ENCODE results near the gene EXOSC9.

Gene EXOSC9

DNA sequence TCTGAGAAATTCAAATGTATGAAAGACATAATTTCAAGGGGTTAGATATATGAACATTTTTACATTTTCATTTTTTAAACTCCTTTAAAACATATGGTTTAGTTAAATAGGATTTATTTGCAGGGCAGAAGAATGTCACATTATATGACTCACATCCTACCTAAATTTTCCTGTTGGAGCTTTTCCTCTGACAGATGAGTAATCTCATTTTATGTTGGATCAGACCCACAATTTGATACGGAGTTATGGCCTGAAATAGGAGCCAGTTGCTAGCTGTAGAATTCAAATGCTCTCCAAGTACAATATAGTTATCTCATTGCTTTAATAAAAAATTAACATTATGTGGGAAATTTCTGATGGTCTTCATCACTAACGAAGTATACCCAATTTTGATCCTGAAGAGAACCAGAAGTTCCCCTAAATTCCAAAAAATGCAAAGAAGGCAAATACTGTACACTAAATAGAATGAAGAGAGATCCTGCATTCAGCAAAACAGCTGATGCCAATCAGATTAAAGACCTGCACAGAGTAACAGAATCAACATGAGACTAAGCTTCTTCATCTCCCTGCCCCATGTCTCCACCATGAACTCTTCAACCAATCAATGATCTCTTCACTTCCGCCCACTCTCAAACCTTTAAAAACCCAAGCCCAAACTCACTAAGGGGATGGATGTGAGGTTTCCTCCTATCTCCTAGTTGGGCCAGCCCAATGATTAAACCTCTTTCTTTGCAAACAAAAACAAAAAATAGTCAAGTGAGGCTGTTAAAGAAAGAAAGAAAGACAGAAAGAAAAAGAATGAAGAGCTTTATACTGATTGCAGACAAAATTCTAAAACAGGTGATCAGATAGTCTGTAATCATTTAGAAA lies 10.9 kb upstream of the EXOSC9 start:
- DNase-seq = no peak

- no peak for DNase-seq
Observed at GRCh38 chr4:121790976-121791375, 10.1 kb upstream of the EXOSC9 start.

- DNase-seq = no peak
Observed at GRCh38 chr4:121791481-121791880, 9.6 kb upstream of the EXOSC9 start.

DNA sequence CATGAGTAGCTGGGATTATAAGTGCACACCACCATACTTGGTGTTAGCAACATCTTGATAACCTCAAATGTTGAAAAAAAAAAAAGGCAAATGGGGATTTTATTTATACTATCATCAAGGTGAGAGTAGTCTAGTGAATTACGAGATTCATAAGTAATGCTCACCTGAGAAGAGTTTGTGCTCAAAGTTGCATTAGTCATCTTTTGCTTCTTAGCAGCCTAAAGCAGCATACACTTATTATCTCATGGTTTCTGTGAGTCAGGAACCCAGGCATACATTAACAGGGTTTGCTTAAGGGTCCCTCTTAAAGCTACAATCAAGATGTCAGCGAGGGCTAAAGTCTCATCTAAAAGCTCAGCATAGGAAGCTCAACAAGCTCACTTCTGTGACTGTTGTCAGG lies 8.2 kb upstream of the EXOSC9 start:
- no peak for DNase-seq

DNA sequence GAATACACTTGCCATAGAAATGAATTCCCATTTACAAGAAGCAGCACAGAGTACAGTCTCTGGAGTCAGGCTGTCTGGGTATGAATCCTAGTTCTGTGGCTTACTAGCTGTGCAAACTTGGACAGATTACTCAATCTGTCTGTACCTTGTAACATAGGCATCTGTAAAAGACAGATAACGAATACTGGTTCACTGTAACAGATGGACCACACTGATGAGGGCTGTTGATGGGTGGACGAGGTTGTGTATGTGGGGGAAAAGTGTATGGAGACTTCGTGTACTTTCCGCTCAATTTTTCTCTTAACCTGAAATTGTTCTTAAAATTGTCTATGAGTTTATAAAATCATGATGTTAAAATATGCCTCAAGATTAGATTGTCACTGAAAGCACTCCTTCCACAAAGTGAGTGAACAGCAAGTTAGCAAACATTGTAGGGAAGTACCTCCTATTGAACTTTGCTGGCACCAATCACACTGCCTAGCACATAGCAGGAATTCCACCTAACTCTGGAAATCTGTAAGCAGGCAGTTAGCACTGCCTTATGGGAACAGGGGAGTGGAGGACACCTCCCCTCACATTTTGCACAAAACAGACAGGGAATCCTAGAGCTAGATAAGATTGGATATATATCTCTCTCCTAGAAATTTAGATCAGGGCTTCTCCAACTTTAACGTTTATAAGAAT lies 6.5 kb upstream of the EXOSC9 start:
- DNase-seq = no peak

DNA sequence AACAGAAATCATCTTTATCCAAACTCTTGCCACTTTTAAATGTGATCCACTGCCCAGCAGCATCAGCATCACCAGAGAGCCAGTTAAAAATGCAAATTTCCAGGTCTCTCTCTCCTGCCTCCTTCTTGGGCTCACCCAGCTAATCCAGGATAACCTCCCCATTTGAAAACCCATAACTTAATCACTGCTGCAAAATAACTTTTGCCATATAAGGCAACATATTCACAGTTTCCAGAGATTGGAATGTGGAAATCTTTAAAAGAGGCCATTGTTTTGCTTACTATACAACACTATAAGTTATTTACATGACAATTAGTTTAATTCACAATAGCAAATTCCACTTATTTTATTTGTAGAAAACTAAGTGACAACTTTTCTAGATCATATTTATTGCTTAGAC lies 4.8 kb upstream of the EXOSC9 start:
- DNase-seq = no peak

- DNase-seq = no peak
Observed at GRCh38 chr4:121799208-121799823, 1.8 kb upstream of the EXOSC9 start.

DNA sequence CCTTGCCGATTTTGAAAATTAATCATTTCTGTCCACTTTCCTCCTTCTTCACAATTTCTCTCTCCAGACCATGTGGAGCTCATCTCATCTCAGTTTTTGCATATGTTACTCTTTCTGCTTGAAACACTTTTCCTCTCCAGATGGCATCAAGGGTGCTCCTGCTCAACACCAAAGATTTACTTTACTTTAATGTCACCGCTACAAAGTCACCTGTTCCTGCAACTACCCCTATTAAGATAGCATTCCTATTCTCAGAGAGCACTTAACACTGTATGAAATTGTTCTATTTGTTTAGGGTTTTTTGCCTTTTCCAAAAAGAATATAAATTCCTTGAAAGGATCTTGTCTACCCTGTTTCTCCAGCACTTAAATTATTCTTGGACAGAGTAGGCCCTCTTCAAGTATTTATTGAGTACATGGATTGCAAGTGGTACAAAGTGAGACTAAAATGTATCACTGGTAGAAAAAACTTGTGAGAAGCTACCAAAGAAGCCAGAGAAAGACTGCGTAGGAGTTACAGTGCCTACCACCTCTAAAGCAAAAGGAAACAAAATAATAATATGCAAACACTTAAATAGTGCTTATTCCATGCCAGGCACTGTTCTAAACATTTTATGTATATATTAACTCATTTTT lies 1.1 kb upstream of the EXOSC9 start:
- DNase-seq = no peak

- no peak for DNase-seq
Observed at GRCh38 chr4:121800638-121800960, 524 bp upstream of the EXOSC9 start.

GRCh38 chr4:121801715-121802075 lies 572 bp downstream of the EXOSC9 start:
- no peak for DNase-seq

DNA sequence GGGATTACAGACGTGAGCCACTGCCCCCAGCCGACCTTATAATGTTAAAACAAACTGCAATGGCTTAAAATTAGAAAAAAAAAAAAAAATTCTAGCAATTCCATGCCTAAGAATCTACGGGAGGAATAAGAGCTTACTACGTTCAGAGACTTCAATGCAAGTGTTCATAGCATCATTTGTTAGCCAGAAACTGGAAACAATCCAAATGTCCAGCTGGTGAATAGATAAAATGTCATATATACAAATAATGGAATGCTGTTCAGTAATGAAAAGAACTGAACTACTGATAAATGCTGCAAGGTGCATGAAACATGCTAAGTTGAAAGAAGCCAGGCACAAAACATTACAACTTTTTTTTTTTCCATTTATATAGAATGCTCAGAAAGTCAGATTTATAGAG lies 5.3 kb downstream of the EXOSC9 start:
- no peak for DNase-seq

- no peak for DNase-seq
Observed at GRCh38 chr4:121811122-121811521, 10.0 kb downstream of the EXOSC9 start.

- DNase-seq = no peak
Observed at GRCh38 chr4:121814756-121815155, 13.6 kb downstream of the EXOSC9 start.

DNA sequence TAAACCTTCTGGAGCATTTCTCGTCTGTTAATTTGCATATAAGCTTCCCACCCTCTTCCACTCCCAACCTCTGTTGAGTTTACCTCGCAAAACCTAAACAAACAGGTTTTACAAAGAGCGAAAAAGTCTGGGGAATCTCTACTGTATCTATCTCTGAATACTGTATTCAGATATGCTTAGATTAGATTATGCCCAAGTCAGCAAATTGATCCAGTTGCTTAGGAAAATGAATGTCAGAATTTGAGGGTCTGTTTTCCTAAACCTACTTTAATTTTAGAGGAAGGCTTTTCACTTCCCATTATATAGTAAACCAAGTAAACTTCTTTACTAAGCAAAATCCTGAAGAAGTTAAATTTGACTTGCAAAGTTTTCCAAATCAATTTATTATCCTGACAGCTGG lies 15.9 kb downstream of the EXOSC9 start:
- DNase-seq = no peak

GRCh38 chr4:121817701-121818100 lies 16.6 kb downstream of the EXOSC9 start:
- no peak for DNase-seq

DNA sequence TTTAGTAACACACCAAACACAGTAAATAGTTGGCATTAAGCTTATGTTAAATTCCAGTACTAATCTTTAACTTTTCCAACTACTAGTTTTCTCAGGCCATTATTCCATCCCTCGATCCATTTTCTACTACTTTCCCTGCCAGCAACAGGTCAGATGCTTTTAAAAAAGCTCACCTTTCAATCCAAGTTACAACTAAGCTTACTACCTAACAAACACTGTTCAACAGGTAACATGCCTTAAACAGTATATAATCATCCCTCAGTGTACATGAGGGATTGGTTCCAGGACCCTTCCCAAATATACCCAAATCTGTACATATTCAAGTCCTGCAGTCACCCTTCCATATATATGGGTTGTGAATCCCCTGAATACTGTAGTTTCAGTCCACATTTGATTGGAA lies 17.1 kb downstream of the EXOSC9 start:
- DNase-seq = no peak

DNA sequence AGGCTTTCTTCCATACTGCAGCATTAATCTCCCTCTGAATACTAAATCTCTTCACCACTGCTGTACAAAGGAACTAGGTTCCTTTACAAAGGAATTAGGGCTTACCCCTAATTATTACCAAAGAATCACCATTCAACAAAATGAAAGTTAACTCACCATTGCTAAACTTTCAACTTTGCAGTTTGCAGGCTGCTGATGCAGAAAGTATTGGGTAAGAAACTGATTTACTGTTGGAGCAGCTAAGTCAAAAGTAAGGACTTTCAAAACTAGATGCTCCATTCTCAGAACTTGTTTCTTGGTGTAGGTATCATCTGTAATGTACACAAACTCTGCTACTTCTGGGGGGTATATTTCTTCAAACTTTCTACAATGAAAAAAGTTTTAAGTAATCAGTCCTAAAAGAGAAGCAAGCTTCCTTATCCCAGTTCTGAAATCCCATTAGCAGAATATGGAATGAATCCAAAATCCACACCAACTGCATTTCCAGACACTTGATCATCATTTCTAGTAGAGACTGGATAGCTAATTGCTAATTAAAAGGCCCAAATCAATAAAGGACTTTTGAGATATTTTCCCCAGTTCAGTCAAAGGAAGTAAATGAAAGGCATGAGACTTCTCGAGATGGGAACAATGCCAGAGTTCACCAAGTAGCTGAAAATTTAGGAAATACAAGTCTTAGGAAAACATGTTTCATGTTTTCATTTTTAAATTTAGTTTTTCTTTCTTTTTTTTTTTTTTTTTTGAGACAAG lies 18.3 kb downstream of the EXOSC9 start:
- no peak for DNase-seq

- DNase-seq = no peak
Observed at GRCh38 chr4:121822047-121822446, 20.9 kb downstream of the EXOSC9 start.

DNA sequence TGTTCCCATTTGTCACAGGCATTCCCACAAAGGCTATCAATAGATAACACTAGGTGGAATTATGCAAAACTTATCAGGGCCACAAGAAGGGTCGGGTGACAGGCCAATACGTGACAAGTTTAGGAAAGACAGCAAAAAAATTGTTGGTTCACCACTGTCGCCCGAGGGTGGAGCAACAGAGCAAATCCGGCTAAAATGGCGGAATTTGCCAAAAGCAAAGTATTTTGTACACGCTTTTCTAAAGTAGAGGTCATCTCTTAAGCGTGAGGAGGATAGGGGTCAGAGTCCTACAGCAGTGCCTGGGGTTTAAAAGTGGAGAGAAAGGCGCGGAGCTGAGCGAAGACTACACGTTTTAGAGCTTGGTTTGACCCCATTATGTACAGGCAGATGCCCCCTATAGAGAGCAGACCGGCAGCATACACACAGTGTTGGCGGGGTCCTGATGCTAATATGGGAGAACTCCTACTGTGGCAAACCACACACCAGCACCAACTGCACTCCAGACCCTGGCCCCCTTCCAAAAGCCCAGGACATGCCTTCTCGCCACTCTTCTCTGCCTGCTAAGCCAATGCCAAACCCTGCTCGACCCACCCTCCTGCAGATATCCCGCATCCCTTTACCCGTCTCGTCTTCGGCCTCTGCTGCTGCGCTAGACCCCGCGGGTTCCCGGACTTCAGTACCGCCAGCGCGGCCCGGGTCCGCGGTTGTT lies 21.8 kb downstream of the EXOSC9 start:
- peak; percentile 59 for DNase-seq

DNA sequence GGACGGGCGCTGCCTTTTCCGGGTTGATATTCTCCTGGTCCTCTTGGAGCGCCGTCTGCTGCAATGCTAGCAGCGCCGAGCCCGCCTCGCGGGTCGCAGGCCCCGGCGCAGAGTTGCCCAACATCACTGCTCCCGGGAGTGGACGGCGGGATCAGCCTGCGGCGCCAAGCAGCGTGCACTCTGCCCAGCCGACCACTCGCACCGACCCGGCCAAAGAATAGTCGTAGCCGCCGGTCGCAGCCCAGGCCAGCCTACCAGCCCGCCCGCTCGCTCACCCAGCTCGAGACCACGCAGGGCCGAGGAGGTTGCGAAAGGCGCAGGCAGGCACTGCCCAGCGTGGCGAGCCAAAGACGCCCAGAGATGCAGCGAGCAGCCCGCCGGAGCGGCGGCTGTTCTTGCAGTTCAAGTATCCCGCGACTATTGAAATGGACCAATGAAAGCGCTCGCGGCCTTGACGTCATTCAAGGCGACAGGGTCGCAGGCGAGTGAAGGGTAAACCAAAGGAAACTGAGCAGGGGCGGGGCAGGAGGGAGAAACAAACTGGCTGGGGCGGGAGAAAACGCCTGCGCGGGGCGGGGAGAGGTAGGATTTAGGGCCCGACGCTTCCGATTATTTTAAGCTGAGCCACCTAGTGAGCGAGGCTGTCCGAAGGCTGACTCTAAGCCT lies 22.5 kb downstream of the EXOSC9 start, which contains the start of gene CCNA2:
Gene CCNA2 (minus strand): TSS at position 379 of the 666 bp plus-strand sequence. CDS start 255 bp downstream, at position 124.
- peak; percentile 99 for DNase-seq

DNA sequence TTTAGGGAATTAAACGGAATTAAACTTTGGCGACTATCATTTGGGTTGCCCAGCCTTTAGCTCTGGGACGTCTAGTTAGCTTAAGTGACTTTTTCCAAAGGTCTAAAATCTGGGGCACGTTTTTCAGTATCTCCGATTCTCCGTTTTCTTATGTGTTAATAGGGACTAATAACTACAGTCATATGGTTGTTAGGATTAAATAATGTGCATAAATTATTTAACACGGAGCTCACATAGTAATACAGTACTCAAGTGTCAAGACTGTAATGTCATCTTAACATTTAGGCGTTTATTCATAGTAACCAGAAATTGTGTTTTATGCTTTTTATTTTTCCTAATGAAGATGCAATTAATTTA lies 23.0 kb downstream of the EXOSC9 start:
- DNase-seq = no peak

GRCh38 chr4:121824950-121825349 lies 23.8 kb downstream of the EXOSC9 start:
- DNase-seq = no peak
